ENCODE data around the gene APBA2. TPM values are rescaled to one million over a fixed set of nuclear protein-coding genes. Genes with fewer than 3 reads are reported as not detected.

APBA2 gene
- total RNA-seq, 1 donor: 4.7 TPM

DNA sequence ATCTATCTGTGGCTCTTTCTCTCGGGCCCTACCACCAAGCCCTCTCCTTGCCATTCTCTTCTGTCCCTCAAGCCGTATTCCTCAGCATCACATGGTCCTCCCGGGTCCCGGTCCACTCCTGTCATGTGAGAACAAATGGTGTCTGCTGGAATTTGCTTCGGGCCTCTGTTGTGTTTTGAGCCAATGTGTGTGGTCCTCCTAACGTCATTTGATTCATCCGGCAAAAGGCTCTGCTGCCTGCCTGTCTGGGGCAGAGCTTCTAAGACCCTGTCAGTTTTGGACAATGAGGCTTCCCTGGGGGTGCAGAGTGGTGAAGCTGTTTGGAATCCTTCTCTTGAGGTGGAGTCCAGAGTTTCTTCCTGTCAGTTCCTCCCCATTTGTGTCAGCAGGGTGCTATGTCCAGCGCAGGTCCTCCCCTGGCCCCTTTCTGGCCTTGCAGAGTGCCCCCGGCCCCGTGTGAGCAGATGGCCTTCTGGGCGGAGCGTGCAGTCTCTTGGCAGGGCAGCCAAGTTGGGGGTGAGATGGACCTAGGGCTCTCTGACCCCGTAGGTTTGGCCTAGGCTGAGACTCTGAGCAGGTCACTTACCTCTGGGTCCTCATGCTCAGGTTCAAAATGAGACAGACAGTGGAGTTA is 93.6 kb downstream of the APBA2 start:
- no peak overlapping the region for H3K4me3 ChIP-seq (ENCODE audit: low read depth, low read length)
- no peak for DNase-seq (ENCODE audit: low read depth)
- TF ChIP-seq, protein P1, sequence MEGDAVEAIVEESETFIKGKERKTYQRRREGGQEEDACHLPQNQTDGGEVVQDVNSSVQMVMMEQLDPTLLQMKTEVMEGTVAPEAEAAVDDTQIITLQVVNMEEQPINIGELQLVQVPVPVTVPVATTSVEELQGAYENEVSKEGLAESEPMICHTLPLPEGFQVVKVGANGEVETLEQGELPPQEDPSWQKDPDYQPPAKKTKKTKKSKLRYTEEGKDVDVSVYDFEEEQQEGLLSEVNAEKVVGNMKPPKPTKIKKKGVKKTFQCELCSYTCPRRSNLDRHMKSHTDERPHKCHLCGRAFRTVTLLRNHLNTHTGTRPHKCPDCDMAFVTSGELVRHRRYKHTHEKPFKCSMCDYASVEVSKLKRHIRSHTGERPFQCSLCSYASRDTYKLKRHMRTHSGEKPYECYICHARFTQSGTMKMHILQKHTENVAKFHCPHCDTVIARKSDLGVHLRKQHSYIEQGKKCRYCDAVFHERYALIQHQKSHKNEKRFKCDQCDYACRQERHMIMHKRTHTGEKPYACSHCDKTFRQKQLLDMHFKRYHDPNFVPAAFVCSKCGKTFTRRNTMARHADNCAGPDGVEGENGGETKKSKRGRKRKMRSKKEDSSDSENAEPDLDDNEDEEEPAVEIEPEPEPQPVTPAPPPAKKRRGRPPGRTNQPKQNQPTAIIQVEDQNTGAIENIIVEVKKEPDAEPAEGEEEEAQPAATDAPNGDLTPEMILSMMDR (IDR thresholded peaks at IDR 0.05; ENCODE audit: insufficient read depth, low read depth, low read length): no peak

DNA sequence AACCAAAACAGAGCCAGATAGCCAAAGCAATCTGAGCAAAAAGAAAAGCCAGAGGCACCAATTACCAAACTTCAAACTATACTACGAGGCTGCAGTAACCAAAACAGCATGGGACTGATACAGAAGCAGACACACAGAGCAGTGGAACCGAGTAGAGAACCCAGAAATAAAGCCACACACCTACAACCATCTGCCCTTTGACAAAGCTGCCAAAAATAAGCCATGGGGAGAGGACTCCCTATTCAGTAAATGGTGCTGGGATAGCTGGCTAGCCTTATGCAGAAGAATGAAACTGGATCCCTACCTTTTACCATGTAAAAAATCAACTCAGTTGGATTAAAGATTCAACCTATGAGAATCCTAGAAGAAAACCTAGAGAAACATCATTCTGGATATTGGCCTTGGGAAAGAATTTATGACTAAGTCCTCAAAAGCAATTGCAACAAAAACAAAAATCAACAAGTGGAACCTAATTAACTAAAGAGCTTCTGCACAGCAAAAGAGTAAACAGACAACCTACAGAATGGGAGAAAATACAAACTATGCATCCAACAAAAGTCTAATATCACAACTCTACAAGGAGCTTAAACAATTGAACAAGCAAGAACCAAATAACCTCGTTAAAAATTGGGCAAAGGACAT is 95.1 kb downstream of the APBA2 start:
- H3K4me3 ChIP-seq (ENCODE audit: low read depth, low read length): no peak overlapping the region
- TF ChIP-seq, protein P1 (IDR thresholded peaks at IDR 0.05; ENCODE audit: insufficient read depth, low read depth, low read length): no peak
- no peak for DNase-seq (ENCODE audit: low read depth)

DNA sequence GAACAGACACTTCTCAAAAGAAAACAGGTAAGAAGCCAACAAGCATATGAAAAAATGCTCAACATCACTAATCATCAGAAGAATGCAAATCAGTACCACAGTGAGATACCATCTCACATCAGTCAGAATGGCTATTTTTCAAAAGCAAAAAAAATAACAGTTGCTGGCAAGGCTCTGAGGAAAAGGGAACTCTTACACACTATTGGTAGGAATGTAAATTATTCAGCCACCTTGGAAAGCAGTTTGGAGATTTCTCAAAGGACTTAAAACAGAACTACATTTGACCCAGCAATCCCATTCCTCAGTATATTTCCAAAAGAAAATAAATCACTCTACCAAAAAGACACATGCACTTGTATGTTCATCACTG is 95.6 kb downstream of the APBA2 start:
- no peak overlapping the region for H3K4me3 ChIP-seq (ENCODE audit: low read depth, low read length)
- TF ChIP-seq, protein P1 (IDR thresholded peaks at IDR 0.05; ENCODE audit: insufficient read depth, low read depth, low read length): no peak

DNA sequence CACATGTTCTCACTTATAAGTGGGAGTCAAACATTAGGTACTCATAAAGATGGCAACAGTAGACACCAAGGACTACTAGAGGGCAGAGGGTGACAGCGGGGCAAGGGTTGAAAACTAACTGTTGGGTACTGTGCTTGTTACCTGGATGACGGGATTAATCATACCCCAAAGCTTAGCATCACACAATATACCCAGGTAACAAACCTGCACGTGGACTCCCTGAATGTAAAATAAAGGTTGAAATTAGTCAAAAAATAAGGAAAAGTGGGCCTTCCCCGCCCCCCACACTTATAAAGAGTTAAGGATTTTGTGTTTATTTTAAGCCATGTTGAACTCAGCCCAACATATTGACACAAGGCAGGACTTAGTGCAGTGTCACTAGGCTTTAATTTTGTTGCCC is 96.1 kb downstream of the APBA2 start:
- TF ChIP-seq, protein P1 (IDR thresholded peaks at IDR 0.05; ENCODE audit: insufficient read depth, low read depth, low read length): no peak
- no peak for DNase-seq (ENCODE audit: low read depth)
- H3K4me3 ChIP-seq (ENCODE audit: low read depth, low read length): no peak overlapping the region

More for the DNA sequence above, 95.6 kb downstream of the APBA2 start:
- DNase-seq (ENCODE audit: low read depth): no peak

DNA sequence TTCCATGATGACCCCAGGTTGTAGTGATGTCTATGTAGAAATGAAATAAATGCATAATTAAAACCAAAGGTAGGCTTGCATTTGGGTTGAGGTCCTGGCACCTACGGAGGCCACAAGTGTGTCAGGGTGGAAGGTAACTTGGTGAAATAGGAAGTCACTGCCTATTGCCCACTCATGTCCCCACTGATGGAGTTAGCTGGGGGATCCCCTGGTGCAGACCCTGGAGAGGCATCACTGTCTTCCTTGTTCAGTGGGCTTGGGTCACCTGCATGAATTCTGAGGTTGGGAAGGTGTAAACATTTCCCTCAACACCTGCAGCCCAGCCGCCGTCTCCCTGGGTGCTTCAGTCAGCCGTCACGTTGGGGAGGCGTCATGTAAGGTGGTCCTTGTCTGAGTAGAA is 97.1 kb downstream of the APBA2 start:
- no peak overlapping the region for H3K4me3 ChIP-seq (ENCODE audit: low read depth, low read length)
- TF ChIP-seq, protein P1 (IDR thresholded peaks at IDR 0.05; ENCODE audit: insufficient read depth, low read depth, low read length): no peak
- no peak for DNase-seq (ENCODE audit: low read depth)

DNA sequence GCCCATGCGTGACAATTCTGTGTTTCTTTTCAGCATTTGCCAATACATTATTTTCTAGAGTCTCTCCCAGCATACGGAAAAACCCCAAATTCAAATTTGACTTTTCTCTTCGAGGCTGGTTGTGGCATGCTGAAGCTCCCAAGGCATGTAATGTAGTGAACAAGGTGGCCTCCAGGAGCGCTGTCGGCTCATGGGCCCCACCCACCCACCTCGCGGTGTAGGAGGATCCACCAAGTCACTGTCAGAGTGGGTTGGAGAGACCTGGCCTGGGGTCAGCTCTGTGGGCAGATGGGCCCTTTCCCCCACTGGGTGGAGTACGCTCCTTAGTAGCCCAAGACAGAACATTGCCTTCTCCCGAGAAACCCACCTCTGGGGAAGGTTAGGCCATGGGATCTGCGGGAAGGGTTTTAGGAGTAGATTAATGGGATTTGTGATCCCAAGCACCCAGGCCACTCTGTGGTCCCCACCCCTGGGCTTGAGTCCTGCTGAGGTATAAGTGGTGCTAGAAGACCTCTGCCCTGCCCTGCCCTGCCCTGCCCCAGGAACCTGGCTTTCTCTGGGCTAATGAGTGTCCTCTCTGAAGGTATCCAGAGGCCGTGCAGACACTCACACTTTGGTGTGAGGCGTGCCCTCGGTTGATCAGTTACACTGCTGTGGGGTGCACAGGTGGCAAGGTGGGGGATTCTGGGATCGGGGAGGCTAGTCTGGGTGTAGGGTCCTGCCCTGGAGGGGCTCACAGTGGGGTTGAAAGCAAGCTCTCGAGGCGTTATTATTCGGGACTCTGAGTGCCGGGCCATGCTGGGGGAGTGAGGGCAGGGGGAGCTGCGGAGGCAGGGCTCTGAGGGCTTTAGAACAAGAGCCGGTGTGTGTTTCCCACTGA is 97.9 kb downstream of the APBA2 start:
- H3K4me3 ChIP-seq (ENCODE audit: low read depth, low read length): no peak overlapping the region
- no peak for DNase-seq (ENCODE audit: low read depth)
- TF ChIP-seq, protein P1 (IDR thresholded peaks at IDR 0.05; ENCODE audit: insufficient read depth, low read depth, low read length): no peak
